Caco-2 (cell line): ENCODE data around the gene SP100. TPM values are rescaled to one million over a fixed set of nuclear protein-coding genes. Genes with fewer than 3 reads are reported as not detected.

Source experiments
- BruUV-seq: library from RNA; stranded (reverse); fragments of 400-500 nt; replicated peaks from 2 replicates; lab custom pipeline; 2021; lab: Mats Ljungman, UMichigan
- CTCF ChIA-PET: fragments of 300-600 bp; sonication (Branson Sonifier 250); formaldehyde crosslinking; loops from one replicate; lab custom pipeline; 2022; ENCODE audit warnings: antibody characterized with exemption; lab: Charles Lee
- POLR2A ChIA-PET: fragments of 300-600 bp; sonication (Branson Sonifier 250); formaldehyde crosslinking; loops from one replicate; lab custom pipeline; 2022; ENCODE audit warnings: antibody characterized with exemption; lab: Charles Lee
- DNase-seq, 2 experiments: peaks; one replicate each; pipeline versions ENCODE4 v3.0.0 to v3.0.0-alpha.2; 2020 to 2022
- H3K27me3 ChIP-seq: replicated peaks from 2 replicates; pipeline ENCODE4 v1.6.0; 2011; ENCODE audit warnings: low read length; ENCODE audit not compliant: control insufficient read depth, insufficient read depth
- H3K36me3 ChIP-seq: 2 replicates; pipeline ENCODE4 v1.5.1; 2011; ENCODE audit warnings: low read length; ENCODE audit not compliant: control insufficient read depth, insufficient read depth
- H3K4me1 ChIP-seq: fragments of 250-450 bp; sonication (Bioruptor Pico); 2 replicates; pipeline ENCODE4 v1.5.1; 2020; ENCODE audit warnings: mild to moderate bottlenecking
- H3K4me3 ChIP-seq: 2 replicates; pipeline ENCODE4 v1.5.1; 2011; ENCODE audit warnings: low read depth, mild to moderate bottlenecking, control low read depth, low read length
- H3K9me3 ChIP-seq: fragments of 250-450 bp; sonication (Bioruptor Pico); 2 replicates; pipeline ENCODE4 v1.5.1; 2020; ENCODE audit warnings: mild to moderate bottlenecking, moderate library complexity
- H3K27ac Mint-ChIP-seq: one replicate; pipeline ENCODE4 v1.8.0; 2022; ENCODE audit warnings: mixed read lengths; ENCODE audit not compliant: unreplicated experiment
- H3K27me3 Mint-ChIP-seq: one replicate; pipeline ENCODE4 v1.8.0; 2022; ENCODE audit warnings: mixed read lengths; ENCODE audit not compliant: insufficient read depth, unreplicated experiment
- H3K36me3 Mint-ChIP-seq: one replicate; pipeline ENCODE4 v1.8.0; 2022; ENCODE audit warnings: mild to moderate bottlenecking, mixed read lengths; ENCODE audit not compliant: insufficient read depth, unreplicated experiment
- H3K4me1 Mint-ChIP-seq: one replicate; pipeline ENCODE4 v1.8.0; 2022; ENCODE audit warnings: low read depth, mixed read lengths; ENCODE audit not compliant: unreplicated experiment
- H3K4me3 Mint-ChIP-seq: one replicate; pipeline ENCODE4 v1.8.0; 2022; ENCODE audit warnings: mild to moderate bottlenecking, moderate library complexity, mixed read lengths; ENCODE audit not compliant: unreplicated experiment
- H3K9me3 Mint-ChIP-seq: one replicate; pipeline ENCODE4 v1.8.0; 2022; ENCODE audit warnings: mixed read lengths; ENCODE audit not compliant: unreplicated experiment
- intact Hi-C: fragments of 100-400 bp; cut with micrococcal nuclease; formaldehyde crosslinking; loops from one replicate; pipeline ENCODE4 v1.10.0; 2022; ENCODE audit not compliant: unreplicated experiment
- total RNA-seq: library from RNA; stranded (reverse); gene quantifications from 2 replicates; pipeline ENCODE4 v1.2.3, GENCODE V29; 2022
- TF ChIP-seq, protein P1 (sequence below), 2 experiments: fragments of 200-600 bp in 1 of 2; IDR thresholded peaks; 1 replicate in 1 of 2; 2 replicates in 1 of 2; pipeline versions ENCODE4 v1.5.1 to v1.8.0; 2011 to 2022; ENCODE audit warnings: antibody characterized with exemption in 1 of 2, control low read depth in 1 of 2, inconsistent platforms in 1 of 2, low read depth in 1 of 2, low read length in 1 of 2, mild to moderate bottlenecking in 1 of 2, moderate library complexity in 1 of 2; ENCODE audit not compliant: insufficient read depth in 1 of 2, severe bottlenecking in 1 of 2, unreplicated experiment in 1 of 2

The SP100 gene
- total RNA-seq, 1 experiment from 2014 or later: 7.8 TPM

- ChIA-PET POLR2A (no interaction called here), CTCF (no interaction called here)
- TF ChIP-seq, protein P1, sequence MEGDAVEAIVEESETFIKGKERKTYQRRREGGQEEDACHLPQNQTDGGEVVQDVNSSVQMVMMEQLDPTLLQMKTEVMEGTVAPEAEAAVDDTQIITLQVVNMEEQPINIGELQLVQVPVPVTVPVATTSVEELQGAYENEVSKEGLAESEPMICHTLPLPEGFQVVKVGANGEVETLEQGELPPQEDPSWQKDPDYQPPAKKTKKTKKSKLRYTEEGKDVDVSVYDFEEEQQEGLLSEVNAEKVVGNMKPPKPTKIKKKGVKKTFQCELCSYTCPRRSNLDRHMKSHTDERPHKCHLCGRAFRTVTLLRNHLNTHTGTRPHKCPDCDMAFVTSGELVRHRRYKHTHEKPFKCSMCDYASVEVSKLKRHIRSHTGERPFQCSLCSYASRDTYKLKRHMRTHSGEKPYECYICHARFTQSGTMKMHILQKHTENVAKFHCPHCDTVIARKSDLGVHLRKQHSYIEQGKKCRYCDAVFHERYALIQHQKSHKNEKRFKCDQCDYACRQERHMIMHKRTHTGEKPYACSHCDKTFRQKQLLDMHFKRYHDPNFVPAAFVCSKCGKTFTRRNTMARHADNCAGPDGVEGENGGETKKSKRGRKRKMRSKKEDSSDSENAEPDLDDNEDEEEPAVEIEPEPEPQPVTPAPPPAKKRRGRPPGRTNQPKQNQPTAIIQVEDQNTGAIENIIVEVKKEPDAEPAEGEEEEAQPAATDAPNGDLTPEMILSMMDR (IDR thresholded peaks at IDR 0.05; ENCODE audit: insufficient read depth in 1 of 2, low read depth in 1 of 2, low read length in 1 of 2, severe bottlenecking in 1 of 2, unreplicated experiment in 1 of 2): no peak
- peaks cover 7% of the 10 kb centered on the region for H3K27me3 Mint-ChIP-seq
- Histone ChIP-seq H3K4me1 (no peaks in the 10 kb centered on the region), H3K27me3 (no peaks in the 10 kb centered on the region), H3K4me3 (no peak overlapping the region), H3K9me3 (no peaks in the 10 kb centered on the region), H3K36me3 (no peaks in the 10 kb centered on the region)
- no TSS peak for BruUV-seq
- H3K9me3 Mint-ChIP-seq: peaks cover 8% of the 10 kb centered on the region
- intact Hi-C loops: no loop called here
- no peak overlapping the region for H3K4me3 Mint-ChIP-seq
- no peaks in the 10 kb centered on the region for H3K36me3 Mint-ChIP-seq
- H3K27ac Mint-ChIP-seq: no peak overlapping the region
- H3K4me1 Mint-ChIP-seq: no peaks in the 10 kb centered on the region
- no peak for DNase-seq
Observed at GRCh38 chr2:230540332-230540731, 124.3 kb downstream of the SP100 start.

DNA sequence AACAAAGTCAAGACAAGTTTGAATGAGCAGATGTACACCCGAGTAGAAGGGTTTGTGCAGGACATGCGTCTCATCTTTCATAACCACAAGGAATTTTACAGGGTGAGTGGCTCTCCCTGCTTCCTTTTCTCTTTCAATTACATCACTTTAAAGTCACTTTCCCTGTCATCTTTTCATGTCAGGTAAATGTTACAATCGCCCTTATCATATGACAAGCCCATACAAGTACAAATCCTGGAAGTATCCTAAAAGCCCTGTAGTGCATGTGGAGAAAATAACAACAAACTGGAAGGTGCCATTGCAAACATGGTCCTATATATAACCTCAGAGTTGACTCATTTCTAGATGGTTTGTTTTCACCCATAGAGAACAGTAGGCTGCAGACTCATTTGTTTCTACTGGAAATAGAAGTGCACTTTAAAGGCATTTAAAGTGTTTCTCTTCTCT lies 126.0 kb downstream of the SP100 start:
- Histone ChIP-seq H3K4me1 (no peaks in the 10 kb centered on the region), H3K4me3 (no peak overlapping the region), H3K27me3 (no peaks in the 10 kb centered on the region), H3K36me3 (no peaks in the 10 kb centered on the region), H3K9me3 (no peaks in the 10 kb centered on the region)
- Mint-ChIP-seq H3K36me3 (no peaks in the 10 kb centered on the region), H3K4me3 (no peak overlapping the region), H3K9me3 (peaks cover 8% of the 10 kb centered on the region), H3K27me3 (peaks cover 5% of the 10 kb centered on the region), H3K4me1 (no peaks in the 10 kb centered on the region), H3K27ac (no peak overlapping the region)
- no peak for DNase-seq
- POLR2A ChIA-PET: no interaction called here
- intact Hi-C loops: no loop called here
- BruUV-seq: no TSS peak
- TF ChIP-seq, protein P1 (IDR thresholded peaks at IDR 0.05; ENCODE audit: insufficient read depth in 1 of 2, low read depth in 1 of 2, low read length in 1 of 2, severe bottlenecking in 1 of 2, unreplicated experiment in 1 of 2): no peak
- CTCF ChIA-PET: no interaction called here

DNA sequence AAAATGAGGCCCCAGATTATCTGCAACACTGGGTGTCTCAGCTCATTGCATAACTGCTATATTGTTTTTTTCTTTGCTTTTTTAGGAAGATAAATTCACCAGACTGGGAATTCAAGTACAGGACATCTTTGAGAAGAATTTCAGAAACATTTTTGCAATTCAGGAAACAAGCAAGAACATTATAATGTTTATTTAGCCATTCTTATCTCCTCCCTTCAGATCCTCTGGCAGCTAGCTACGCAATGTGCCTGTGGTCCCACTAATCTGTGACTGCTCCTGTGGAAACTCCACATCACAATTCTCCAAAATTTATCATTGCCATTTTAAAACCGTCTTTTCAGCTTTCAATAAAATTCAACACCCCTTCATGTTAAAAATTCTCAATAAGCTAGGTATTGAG lies 126.8 kb downstream of the SP100 start:
- CTCF ChIA-PET: no interaction called here
- Histone ChIP-seq H3K36me3 (no peaks in the 10 kb centered on the region), H3K4me3 (no peak overlapping the region), H3K27me3 (no peaks in the 10 kb centered on the region), H3K9me3 (no peaks in the 10 kb centered on the region), H3K4me1 (no peaks in the 10 kb centered on the region)
- intact Hi-C loops: no loop called here
- no TSS peak for BruUV-seq
- Mint-ChIP-seq H3K27me3 (peaks cover 5% of the 10 kb centered on the region), H3K9me3 (peaks cover 8% of the 10 kb centered on the region), H3K27ac (no peak overlapping the region), H3K4me3 (no peak overlapping the region), H3K4me1 (no peaks in the 10 kb centered on the region), H3K36me3 (no peaks in the 10 kb centered on the region)
- TF ChIP-seq, protein P1 (IDR thresholded peaks at IDR 0.05; ENCODE audit: insufficient read depth in 1 of 2, low read depth in 1 of 2, low read length in 1 of 2, severe bottlenecking in 1 of 2, unreplicated experiment in 1 of 2): no peak
- POLR2A ChIA-PET: no interaction called here
- no peak for DNase-seq
